Breast epithelium (tissue), 4 donors: ENCODE data around the gene RHNO1. TPM values are rescaled to one million over a fixed set of nuclear protein-coding genes. Genes with fewer than 3 reads are reported as not detected.

Experiments
- DNase-seq, 2 donors: peaks; one replicate each; pipeline ENCODE4 v3.0.0-alpha.2; 2019; ENCODE audit warnings: low spot score in 2 of 2
- H3K27ac ChIP-seq, 2 donors: fragments of 200-600 bp; sonication (generic) in 1 of 2; one replicate each; pipeline ENCODE4 v1.5.1; 2016 to 2019; ENCODE audit warnings: mild to moderate bottlenecking in 1 of 2
- H3K27me3 ChIP-seq, 2 donors: fragments of 200-600 bp; sonication (generic) in 1 of 2; one replicate each; pipeline versions ENCODE4 v1.5.1 to v1.6.0; 2017 to 2019; ENCODE audit warnings: control low read depth in 1 of 2, mild to moderate bottlenecking in 1 of 2
- H3K36me3 ChIP-seq: fragments of 200-600 bp; one replicate; pipeline ENCODE4 v1.5.1; 2019
- H3K4me1 ChIP-seq, 2 donors: fragments of 200-600 bp; sonication (generic); one replicate each; pipeline ENCODE4 v1.5.1; 2016 to 2019; ENCODE audit warnings: control low read depth in 1 of 2
- H3K4me3 ChIP-seq, 3 donors: fragments of 200-600 bp; sonication (generic); 1 replicate in 2 of 3; 2 replicates in 1 of 3; pipeline ENCODE4 v1.5.1; 2016 to 2019; ENCODE audit warnings: mild to moderate bottlenecking in 3 of 3, moderate library complexity in 2 of 3
- H3K9me3 ChIP-seq, 2 donors: fragments of 200-600 bp; sonication (generic) in 1 of 2; one replicate each; pipeline ENCODE4 v1.5.1; 2016 to 2019; ENCODE audit warnings: control low read depth in 1 of 2
- POLR2A ChIP-seq: fragments of 450-650 bp; IDR thresholded peaks from one replicate; pipeline ENCODE4 v1.6.1; 2016; ENCODE audit warnings: antibody characterized with exemption, mild to moderate bottlenecking, moderate library complexity
- POLR2AphosphoS5 ChIP-seq, 3 donors: sonication (generic); formaldehyde crosslinking; IDR thresholded peaks; one replicate each; pipeline ENCODE4 v1.6.1; 2017; ENCODE audit warnings: antibody characterized with exemption in 3 of 3
- intact Hi-C: fragments of 100-400 bp; cut with DNase I; formaldehyde crosslinking; loops from one replicate; pipeline ENCODE4 v1.15.1; 2023; ENCODE audit warnings: low total_unique reads
- total RNA-seq, 3 donors: library from RNA; depleted of rRNA; stranded (reverse); fragments of >200 nt; gene quantifications; one replicate each; pipeline ENCODE4 v1.1.0, GENCODE V29; 2016
- TF ChIP-seq, protein P1 (sequence below), 3 donors: fragments of 450-650 bp; IDR thresholded peaks; one replicate each; pipeline ENCODE4 v1.5.1; 2016 to 2017; ENCODE audit warnings: antibody characterized with exemption in 3 of 3, mild to moderate bottlenecking in 3 of 3, moderate library complexity in 3 of 3

Gene RHNO1
- total RNA-seq, 3 donors from 2014 or later: 4.3 to 18.4 (median 15.7) TPM

DNA sequence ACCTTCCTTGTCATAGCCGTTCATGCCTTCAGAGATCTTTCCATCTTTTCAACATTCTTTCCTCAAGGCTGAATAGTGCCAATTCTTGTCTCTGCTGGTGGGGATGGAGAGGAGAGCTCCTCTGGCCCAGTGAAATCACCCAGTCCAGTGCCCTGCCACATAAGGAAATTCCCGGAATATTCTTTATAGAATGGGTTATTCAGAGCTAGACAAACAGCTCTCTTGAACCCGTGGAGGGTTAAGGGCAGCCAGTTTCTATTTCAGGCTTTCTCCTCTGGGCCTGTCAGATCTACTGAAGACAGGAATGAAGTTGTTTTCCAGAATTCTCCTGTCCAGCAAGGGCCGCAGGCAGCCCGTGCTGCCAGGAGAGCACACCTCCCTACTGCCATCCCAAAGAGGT, 34.1 kb upstream of the RHNO1 start:
- intact Hi-C loops: no loop called here
- Histone ChIP-seq H3K27ac (peak overlapping the region in 1 of 2 donors; percentile 40), H3K4me1 (no peaks in the 10 kb centered on the region), H3K9me3 (no peaks in the 10 kb centered on the region), H3K36me3 (no peaks in the 10 kb centered on the region), H3K27me3 (no peaks in the 10 kb centered on the region), H3K4me3 (no peak overlapping the region)
- DNase-seq: no peak
- TF ChIP-seq POLR2AphosphoS5 (IDR thresholded peaks at IDR 0.05) (no peak), POLR2A (no peak)
- TF ChIP-seq, protein P1, sequence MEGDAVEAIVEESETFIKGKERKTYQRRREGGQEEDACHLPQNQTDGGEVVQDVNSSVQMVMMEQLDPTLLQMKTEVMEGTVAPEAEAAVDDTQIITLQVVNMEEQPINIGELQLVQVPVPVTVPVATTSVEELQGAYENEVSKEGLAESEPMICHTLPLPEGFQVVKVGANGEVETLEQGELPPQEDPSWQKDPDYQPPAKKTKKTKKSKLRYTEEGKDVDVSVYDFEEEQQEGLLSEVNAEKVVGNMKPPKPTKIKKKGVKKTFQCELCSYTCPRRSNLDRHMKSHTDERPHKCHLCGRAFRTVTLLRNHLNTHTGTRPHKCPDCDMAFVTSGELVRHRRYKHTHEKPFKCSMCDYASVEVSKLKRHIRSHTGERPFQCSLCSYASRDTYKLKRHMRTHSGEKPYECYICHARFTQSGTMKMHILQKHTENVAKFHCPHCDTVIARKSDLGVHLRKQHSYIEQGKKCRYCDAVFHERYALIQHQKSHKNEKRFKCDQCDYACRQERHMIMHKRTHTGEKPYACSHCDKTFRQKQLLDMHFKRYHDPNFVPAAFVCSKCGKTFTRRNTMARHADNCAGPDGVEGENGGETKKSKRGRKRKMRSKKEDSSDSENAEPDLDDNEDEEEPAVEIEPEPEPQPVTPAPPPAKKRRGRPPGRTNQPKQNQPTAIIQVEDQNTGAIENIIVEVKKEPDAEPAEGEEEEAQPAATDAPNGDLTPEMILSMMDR (IDR thresholded peaks at IDR 0.05): no peak

DNA sequence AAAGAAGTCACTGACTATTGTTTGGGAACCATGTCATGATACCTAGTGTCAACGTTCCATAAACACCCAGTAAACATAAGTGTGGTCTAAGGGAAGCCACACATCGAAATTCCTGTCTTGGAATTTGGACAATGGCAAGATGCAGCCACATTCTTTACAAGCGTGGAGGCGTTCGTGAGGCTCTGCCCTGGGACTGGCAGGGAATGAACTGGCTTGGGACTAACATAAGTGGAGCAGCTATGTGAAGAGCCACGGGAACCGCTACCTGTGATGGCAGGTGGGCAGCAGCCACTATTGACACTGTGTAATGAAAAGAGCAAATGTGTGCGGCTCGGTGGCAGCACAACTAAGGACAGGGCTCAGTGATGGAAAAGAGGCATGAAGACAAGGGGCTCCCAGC, 32.2 kb upstream of the RHNO1 start:
- DNase-seq: no peak
- peak overlapping the region in 1 of 2 donors; percentile 38 for H3K27ac ChIP-seq
- H3K27me3 ChIP-seq: no peaks in the 10 kb centered on the region
- no peaks in the 10 kb centered on the region for H3K36me3 ChIP-seq
- H3K4me1 ChIP-seq: no peaks in the 10 kb centered on the region
- intact Hi-C loops: no loop called here
- H3K9me3 ChIP-seq: no peaks in the 10 kb centered on the region
- no peak for TF ChIP-seq POLR2AphosphoS5 (IDR thresholded peaks at IDR 0.05)
- TF ChIP-seq, protein P1 (IDR thresholded peaks at IDR 0.05): no peak
- no peak for TF ChIP-seq POLR2A
- H3K4me3 ChIP-seq: no peak overlapping the region

DNA sequence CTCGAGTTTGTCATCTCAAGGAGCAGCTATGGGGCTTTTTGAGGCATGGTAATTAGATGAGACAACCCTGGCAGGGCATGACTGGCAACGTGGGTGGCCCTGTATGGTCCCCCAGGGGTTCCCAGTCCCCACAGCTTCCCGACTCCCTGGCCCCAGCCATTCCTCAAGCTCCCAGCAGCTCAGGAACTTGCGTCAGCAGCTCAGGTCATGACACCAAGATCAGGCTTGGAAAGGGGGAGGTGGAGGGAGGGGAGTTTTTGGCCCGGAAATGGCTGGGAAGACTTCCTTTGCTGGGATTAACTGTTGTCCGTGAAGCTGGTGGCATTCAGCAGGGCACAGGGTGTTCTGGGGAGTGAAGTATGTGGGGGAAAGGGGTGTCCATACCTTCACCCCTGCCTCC, 31.7 kb upstream of the RHNO1 start:
- intact Hi-C loops: no loop called here
- no peak for DNase-seq
- TF ChIP-seq POLR2AphosphoS5 (IDR thresholded peaks at IDR 0.05): no peak
- TF ChIP-seq, protein P1 (IDR thresholded peaks at IDR 0.05): no peak
- TF ChIP-seq POLR2A: no peak
- Histone ChIP-seq H3K27me3 (no peaks in the 10 kb centered on the region), H3K36me3 (no peaks in the 10 kb centered on the region), H3K4me3 (no peak overlapping the region), H3K9me3 (no peaks in the 10 kb centered on the region), H3K27ac (peak overlapping the region in 1 of 2 donors; percentile 38), H3K4me1 (no peaks in the 10 kb centered on the region)

DNA sequence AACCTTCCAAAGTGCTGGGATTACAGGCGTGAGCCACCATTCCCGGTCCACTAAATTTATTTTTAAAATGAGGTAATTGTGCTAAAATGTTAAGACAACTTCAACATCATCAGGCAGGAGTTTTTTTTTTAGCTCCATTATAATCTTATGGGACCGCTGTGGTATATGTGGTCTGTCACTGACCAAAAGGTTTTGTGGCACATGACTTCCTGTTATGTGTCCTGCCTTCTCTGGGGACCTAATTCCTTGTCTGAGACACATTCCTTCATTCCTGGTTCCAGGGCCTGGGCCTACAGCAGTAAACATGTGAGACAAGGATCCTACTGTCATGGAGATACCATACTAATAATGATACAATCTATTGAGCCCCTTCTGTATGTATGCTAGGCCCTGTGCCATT, 25.1 kb upstream of the RHNO1 start:
- H3K9me3 ChIP-seq: no peaks in the 10 kb centered on the region
- TF ChIP-seq, protein P1 (IDR thresholded peaks at IDR 0.05): no peak
- TF ChIP-seq POLR2A (no peak), POLR2AphosphoS5 (IDR thresholded peaks at IDR 0.05) (no peak)

DNA sequence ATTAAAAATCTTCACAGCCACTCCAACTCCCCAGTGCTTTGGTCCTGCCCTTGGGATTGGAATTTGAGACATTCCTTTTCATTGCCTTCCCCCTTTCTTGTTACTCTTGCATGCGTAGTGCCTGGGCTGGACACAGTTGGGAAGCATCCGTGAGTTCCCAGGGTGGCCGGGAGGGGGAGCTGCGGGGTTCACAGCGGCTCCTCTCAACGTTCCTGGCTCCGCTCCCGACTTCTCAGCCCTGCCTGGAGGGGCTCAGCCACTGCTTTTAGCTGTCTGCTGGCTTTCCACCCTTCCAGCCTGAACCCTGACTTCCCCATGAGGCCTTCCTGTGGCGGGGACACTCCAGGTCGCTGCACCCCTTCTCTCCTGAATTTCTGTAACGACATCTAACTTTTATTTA, 23.4 kb upstream of the RHNO1 start:
- Histone ChIP-seq H3K27me3 (no peaks in the 10 kb centered on the region), H3K27ac (no peak overlapping the region), H3K36me3 (no peaks in the 10 kb centered on the region), H3K4me3 (no peak overlapping the region), H3K9me3 (no peaks in the 10 kb centered on the region), H3K4me1 (no peaks in the 10 kb centered on the region)
- no peak for TF ChIP-seq POLR2AphosphoS5 (IDR thresholded peaks at IDR 0.05)
- TF ChIP-seq, protein P1 (IDR thresholded peaks at IDR 0.05): peak; percentile 31 to 69 (median 66)
- intact Hi-C loops: loop anchor here (10.0 kb wide), 1 partner anchor 631 kb away; no protein-coding TSS in a partner anchor
- peak; percentile 45 to 80 for DNase-seq

More for the DNA sequence above, 25.1 kb upstream of the RHNO1 start:
- Histone ChIP-seq H3K4me1 (no peaks in the 10 kb centered on the region), H3K27ac (no peak overlapping the region), H3K36me3 (no peaks in the 10 kb centered on the region), H3K27me3 (no peaks in the 10 kb centered on the region), H3K4me3 (no peak overlapping the region)
- DNase-seq: no peak
- intact Hi-C loops: loop anchor here (10.0 kb wide), 1 partner anchor 633 kb away; no protein-coding TSS in a partner anchor
